ENCODE results near the gene LTC4S. TPM values are rescaled to one million over a fixed set of nuclear protein-coding genes. Genes with fewer than 3 reads are reported as not detected.
"Not testable (repeated sequence)": the region's sequence is repeated elsewhere in the genome, so short reads cannot be mapped to it uniquely, and the experiment has no call there.

The LTC4S gene
- total RNA-seq, 1 donor from 2014 or later, result 10.9 TPM

- no peak for TF ChIP-seq CTCF (IDR thresholded peaks at IDR 0.05; ENCODE audit: borderline replicate concordance)
- DNase-seq, result no peak
- Histone ChIP-seq H3K27ac (replicated peaks) (no peak overlapping the region), H3K36me3 (peaks cover 11% of the 10 kb centered on the region), H3K9me3 (replicated peaks) (no peaks in the 10 kb centered on the region), H3K27me3 (ENCODE audit: low read depth) (no peaks in the 10 kb centered on the region), H3K4me3 (no peak overlapping the region), H3K4me1 (peaks cover 2% of the 10 kb centered on the region)
- intact Hi-C loops (cut with micrococcal nuclease), result no loop called here
These were observed 10.7 kb upstream of the LTC4S start for GRCh38 chr5:179783128-179783527.

GRCh38 chr5:179786861-179787260, 6.9 kb upstream of the LTC4S start:
- no peak overlapping the region for H3K27ac ChIP-seq (replicated peaks)
- no peak for TF ChIP-seq CTCF (IDR thresholded peaks at IDR 0.05; ENCODE audit: borderline replicate concordance)
- intact Hi-C loops (cut with micrococcal nuclease), result no loop called here
- peaks cover 5% of the 10 kb centered on the region for H3K4me1 ChIP-seq
- H3K4me3 ChIP-seq, result no peak overlapping the region
- no peaks in the 10 kb centered on the region for H3K27me3 ChIP-seq (ENCODE audit: low read depth)
- no peaks in the 10 kb centered on the region for H3K9me3 ChIP-seq (replicated peaks)
- H3K36me3 ChIP-seq, result no peaks in the 10 kb centered on the region
- no peak for DNase-seq

- Histone ChIP-seq H3K9me3 (replicated peaks) (no peaks in the 10 kb centered on the region), H3K27me3 (ENCODE audit: low read depth) (no peaks in the 10 kb centered on the region), H3K36me3 (no peaks in the 10 kb centered on the region), H3K27ac (replicated peaks) (no peak overlapping the region), H3K4me3 (no peak overlapping the region), H3K4me1 (peaks cover 20% of the 10 kb centered on the region)
- TF ChIP-seq CTCF (IDR thresholded peaks at IDR 0.05; ENCODE audit: borderline replicate concordance), result no peak
- DNase-seq, result no peak
- intact Hi-C loops (cut with micrococcal nuclease), result no loop called here
These were observed 5.5 kb upstream of the LTC4S start for GRCh38 chr5:179788193-179788854.

GRCh38 chr5:179789278-179789677, 4.5 kb upstream of the LTC4S start:
- H3K4me3 ChIP-seq; H3K27ac ChIP-seq (replicated peaks); H3K36me3 ChIP-seq; H3K27me3 ChIP-seq (ENCODE audit: low read depth); H3K9me3 ChIP-seq (replicated peaks); intact Hi-C loops (cut with micrococcal nuclease); DNase-seq: not testable (repeated sequence)
- H3K4me1 ChIP-seq, result peaks cover 29% of the 10 kb centered on the region

- H3K27ac ChIP-seq (replicated peaks), result peak overlapping the region; percentile 88
- no peaks in the 10 kb centered on the region for H3K36me3 ChIP-seq
- TF ChIP-seq CTCF (IDR thresholded peaks at IDR 0.05; ENCODE audit: borderline replicate concordance), result no peak
- no peak overlapping the region for H3K4me3 ChIP-seq
- peak; percentile 56 for DNase-seq
- H3K4me1 ChIP-seq, result peaks cover 56% of the 10 kb centered on the region
- intact Hi-C loops (cut with micrococcal nuclease), result no loop called here
- no peaks in the 10 kb centered on the region for H3K27me3 ChIP-seq (ENCODE audit: low read depth)
- H3K9me3 ChIP-seq (replicated peaks), result no peaks in the 10 kb centered on the region
These were observed 1.7 kb upstream of the LTC4S start for GRCh38 chr5:179791881-179792611.
